Muscle layer of duodenum (tissue), 2 donors: Measurements from ENCODE around the gene PTPRN2.
"Not testable (repeated sequence)": the region's sequence is repeated elsewhere in the genome, so short reads cannot be mapped to it uniquely, and the experiment has no call there.

Experiments
- H3K27ac ChIP-seq: one replicate; pipeline ENCODE4 v1.7.0; 2013; ENCODE audit warnings: mild to moderate bottlenecking, low read length
- H3K27me3 ChIP-seq: one replicate; pipeline ENCODE4 v1.7.0; 2013; ENCODE audit warnings: low read depth, mild to moderate bottlenecking, control low read depth, low read length
- H3K36me3 ChIP-seq, 2 donors: one replicate each; pipeline ENCODE4 v1.7.0; 2013; ENCODE audit warnings: low read length in 2 of 2, control low read depth in 1 of 2, mild to moderate bottlenecking in 1 of 2; ENCODE audit not compliant: insufficient read depth in 2 of 2, control insufficient read depth in 1 of 2
- H3K4me1 ChIP-seq, 2 donors: one replicate each; pipeline ENCODE4 v1.7.0; 2013; ENCODE audit warnings: low read length in 2 of 2, mild to moderate bottlenecking in 2 of 2, control low read depth in 1 of 2, moderate library complexity in 1 of 2; ENCODE audit not compliant: insufficient read depth in 2 of 2, control insufficient read depth in 1 of 2
- H3K4me3 ChIP-seq, 2 donors: one replicate each; pipeline ENCODE4 v1.7.0; 2013; ENCODE audit warnings: low read length in 2 of 2, low read depth in 1 of 2, mild to moderate bottlenecking in 1 of 2
- H3K9me3 ChIP-seq, 2 donors: one replicate each; pipeline ENCODE4 v1.7.0; 2013; ENCODE audit warnings: low read length in 2 of 2, control low read depth in 1 of 2, mild to moderate bottlenecking in 1 of 2; ENCODE audit not compliant: control insufficient read depth in 1 of 2
- donor health status: healthy.

Gene PTPRN2

GRCh38 chr7:158311791-158312190 is 275.8 kb downstream of the PTPRN2 start:
- Histone ChIP-seq H3K4me1 (no peaks in the 10 kb centered on the region), H3K27me3 (no peaks in the 10 kb centered on the region), H3K36me3 (no peaks in the 10 kb centered on the region), H3K27ac (no peak overlapping the region), H3K9me3 (peaks cover 0 to 12% of the 10 kb centered on the region in 2 donors), H3K4me3 (no peak overlapping the region)

- Histone ChIP-seq H3K9me3 (peaks cover 0 to 12% of the 10 kb centered on the region in 2 donors), H3K27ac (no peak overlapping the region), H3K27me3 (no peaks in the 10 kb centered on the region), H3K4me3 (no peak overlapping the region), H3K36me3 (no peaks in the 10 kb centered on the region), H3K4me1 (no peaks in the 10 kb centered on the region)
These were observed 276.5 kb downstream of the PTPRN2 start for GRCh38 chr7:158310924-158311666.

- Histone ChIP-seq H3K27me3 (no peaks in the 10 kb centered on the region), H3K4me3 (no peak overlapping the region), H3K27ac (no peak overlapping the region), H3K4me1 (no peaks in the 10 kb centered on the region), H3K36me3 (no peaks in the 10 kb centered on the region), H3K9me3 (peaks cover 0 to 12% of the 10 kb centered on the region in 2 donors)
These were observed 277.5 kb downstream of the PTPRN2 start for GRCh38 chr7:158309868-158310763.

- H3K27me3 ChIP-seq: no peaks in the 10 kb centered on the region
- H3K9me3 ChIP-seq: peaks cover 0 to 12% of the 10 kb centered on the region in 2 donors
- no peak overlapping the region for H3K27ac ChIP-seq
- H3K4me3 ChIP-seq: no peak overlapping the region
- no peaks in the 10 kb centered on the region for H3K4me1 ChIP-seq
- no peaks in the 10 kb centered on the region for H3K36me3 ChIP-seq
These were observed 279.6 kb downstream of the PTPRN2 start for GRCh38 chr7:158308001-158308400.

DNA sequence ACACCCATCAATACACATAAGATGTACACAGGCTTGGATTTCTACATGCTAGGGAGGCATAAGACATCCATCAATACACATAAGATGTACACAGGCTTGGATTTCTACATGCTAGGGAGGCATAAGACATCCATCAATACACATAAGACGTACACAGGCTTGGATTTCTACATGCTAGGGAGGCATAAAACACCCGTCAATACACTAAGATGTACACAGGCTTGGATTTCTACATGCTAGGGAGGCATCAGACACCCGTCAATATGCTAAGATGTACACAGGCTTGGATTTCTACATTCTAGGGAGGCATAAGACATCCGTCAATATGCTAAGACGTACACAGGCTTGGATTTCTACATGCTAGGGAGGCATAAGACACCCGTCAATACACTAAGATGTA is 283.6 kb downstream of the PTPRN2 start:
- not testable (repeated sequence) for H3K27ac ChIP-seq, H3K9me3 ChIP-seq, H3K36me3 ChIP-seq, H3K4me1 ChIP-seq, H3K4me3 ChIP-seq, H3K27me3 ChIP-seq

- Histone ChIP-seq H3K9me3 (peaks cover 0 to 7% of the 10 kb centered on the region in 2 donors), H3K36me3 (no peaks in the 10 kb centered on the region), H3K4me1 (no peaks in the 10 kb centered on the region), H3K27me3 (no peaks in the 10 kb centered on the region), H3K27ac (no peak overlapping the region), H3K4me3 (no peak overlapping the region)
These were observed 284.5 kb downstream of the PTPRN2 start for GRCh38 chr7:158303121-158303520.

DNA sequence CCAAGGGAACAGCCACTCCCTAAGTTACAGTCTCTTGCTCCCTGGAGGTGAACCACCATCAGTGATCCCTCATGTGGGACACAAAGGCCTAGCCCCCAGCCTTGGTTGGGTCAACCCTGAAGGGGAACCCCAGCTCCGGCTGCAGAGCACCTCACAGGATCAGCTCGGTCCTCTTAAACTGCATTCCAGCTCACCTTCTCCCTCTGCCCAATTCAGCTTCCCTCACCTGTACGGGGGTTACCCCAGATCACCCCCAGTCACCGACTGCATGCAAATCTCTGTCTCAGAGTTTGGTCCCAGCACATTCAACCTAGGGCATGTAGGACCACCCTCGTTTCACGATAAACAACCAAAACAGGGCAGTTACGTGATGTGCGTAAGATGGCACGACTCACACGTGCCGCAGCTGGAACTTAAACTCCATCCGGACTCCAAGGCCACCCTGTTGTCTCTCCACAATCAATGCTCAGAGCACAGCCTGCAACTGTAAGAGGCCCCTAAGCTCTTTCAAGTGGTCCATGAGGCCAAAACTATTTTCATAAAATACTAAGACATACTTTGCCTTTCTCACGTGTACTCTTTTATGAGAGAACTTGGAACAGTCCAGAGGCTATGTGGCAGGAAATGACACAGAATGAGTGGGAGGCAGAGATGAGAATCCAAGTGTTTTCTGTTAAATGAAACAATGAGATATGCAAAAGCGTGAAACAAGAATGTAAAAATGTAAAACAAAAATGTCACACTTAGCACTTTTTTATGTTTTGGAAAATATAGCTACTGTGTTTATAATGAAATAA is 285.2 kb downstream of the PTPRN2 start:
- peaks cover 0 to 4% of the 10 kb centered on the region in 2 donors for H3K9me3 ChIP-seq
- H3K27ac ChIP-seq: no peak overlapping the region
- no peak overlapping the region for H3K4me3 ChIP-seq
- H3K27me3 ChIP-seq: no peaks in the 10 kb centered on the region
- no peaks in the 10 kb centered on the region for H3K4me1 ChIP-seq
- H3K36me3 ChIP-seq: no peaks in the 10 kb centered on the region

GRCh38 chr7:158301207-158301606 is 286.4 kb downstream of the PTPRN2 start:
- Histone ChIP-seq H3K36me3 (no peaks in the 10 kb centered on the region), H3K27ac (no peak overlapping the region), H3K27me3 (no peaks in the 10 kb centered on the region)

DNA sequence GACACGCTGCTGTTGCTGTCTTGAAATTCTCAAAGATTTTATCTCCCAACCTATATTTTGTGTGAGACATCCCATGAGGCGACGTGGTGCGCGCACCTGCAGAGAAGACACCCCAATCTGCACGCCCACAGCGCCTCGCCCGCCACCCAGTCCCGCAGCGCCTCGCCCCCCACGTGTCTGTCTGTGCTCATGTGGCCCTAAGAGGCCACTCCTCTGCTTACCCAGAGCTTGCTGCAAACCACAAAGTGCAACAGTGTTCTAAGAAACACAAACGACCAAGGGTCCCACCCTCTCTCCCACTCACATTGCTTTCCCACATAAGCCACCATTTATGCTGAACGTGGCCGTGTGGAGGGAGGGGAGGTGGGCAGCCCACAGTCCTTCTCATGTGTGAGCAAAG is 287.2 kb downstream of the PTPRN2 start:
- Histone ChIP-seq H3K4me3 (no peak overlapping the region), H3K27ac (no peak overlapping the region), H3K9me3 (no peaks in the 10 kb centered on the region), H3K27me3 (no peaks in the 10 kb centered on the region), H3K4me1 (no peaks in the 10 kb centered on the region), H3K36me3 (no peaks in the 10 kb centered on the region)

More at GRCh38 chr7:158301207-158301606, 286.4 kb downstream of the PTPRN2 start:
- Histone ChIP-seq H3K4me3 (no peak overlapping the region), H3K4me1 (no peaks in the 10 kb centered on the region), H3K9me3 (no peaks in the 10 kb centered on the region)

- no peak overlapping the region for H3K4me3 ChIP-seq
- H3K27ac ChIP-seq: no peak overlapping the region
- no peaks in the 10 kb centered on the region for H3K27me3 ChIP-seq
- H3K9me3 ChIP-seq: no peaks in the 10 kb centered on the region
- H3K36me3 ChIP-seq: no peaks in the 10 kb centered on the region
- no peaks in the 10 kb centered on the region for H3K4me1 ChIP-seq
These were observed 288.0 kb downstream of the PTPRN2 start for GRCh38 chr7:158299607-158300006.

- H3K27ac ChIP-seq: no peak overlapping the region
- H3K4me1 ChIP-seq: no peaks in the 10 kb centered on the region
- H3K27me3 ChIP-seq: no peaks in the 10 kb centered on the region
These were observed 290.9 kb downstream of the PTPRN2 start for GRCh38 chr7:158296798-158297104.

More at GRCh38 chr7:158296798-158297104, 290.9 kb downstream of the PTPRN2 start:
- H3K4me3 ChIP-seq: no peak overlapping the region
- no peaks in the 10 kb centered on the region for H3K9me3 ChIP-seq
- H3K36me3 ChIP-seq: no peaks in the 10 kb centered on the region
